NCI-H1092 treated with DMSO at 0.1 percent for 48 hours (cell line): ENCODE measurements around the gene PGRMC2.
A peak's percentile ranks its signal among the peaks of the same experiment; 100 is the strongest.

Experiments used
- DNase-seq: peaks from one replicate; lab custom pipeline; 2025; lab: John Stamatoyannopoulos, UW

PGRMC2 gene

DNA sequence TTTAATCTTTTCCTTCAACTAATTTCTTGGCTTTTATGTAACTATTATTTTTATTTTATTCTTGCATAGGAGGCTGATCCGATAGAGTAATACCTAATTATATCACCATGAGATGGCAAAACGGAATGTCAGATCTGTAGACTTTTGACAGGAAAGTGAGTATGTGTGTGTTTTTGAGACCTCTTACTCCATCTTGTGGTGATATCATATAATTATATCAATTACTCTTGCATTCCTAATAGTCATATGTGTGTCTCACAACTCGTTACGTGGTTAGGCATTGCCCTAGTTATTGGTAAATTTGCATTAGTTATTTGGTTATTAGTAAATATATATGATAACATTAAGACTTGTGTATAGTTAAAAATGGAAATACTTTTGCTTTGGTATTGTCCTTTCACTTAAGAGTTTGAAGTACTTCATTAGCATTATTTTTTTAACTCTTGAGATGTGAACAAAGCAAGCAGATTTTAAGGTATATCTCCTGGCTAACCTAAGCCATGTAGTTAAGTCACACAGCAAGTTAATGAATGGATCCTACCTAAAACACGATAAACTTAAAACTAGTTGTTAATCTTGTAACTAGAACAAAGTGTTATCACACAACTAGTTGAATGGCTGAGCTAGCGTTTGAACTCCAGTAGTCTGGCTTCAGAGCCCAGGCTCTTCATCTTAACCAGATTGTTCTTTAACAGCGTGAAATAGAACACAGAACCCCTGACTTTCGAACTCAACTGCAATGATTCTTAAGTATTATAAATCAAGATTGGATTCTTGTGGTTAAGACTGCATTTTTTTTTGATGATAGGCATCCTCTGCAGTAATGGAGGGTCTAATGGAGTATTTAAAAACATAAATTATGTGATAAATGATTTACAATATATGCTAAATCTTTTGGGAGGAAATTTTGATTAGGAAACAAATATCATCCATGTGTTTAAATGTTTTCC is 67.1 kb downstream of the PGRMC2 start:
- peak; percentile 7 for DNase-seq
